DMS114 treated with DMSO at 0.1 percent for 48 hours (cell line): ENCODE results near the gene KRT10.

ENCODE experiments used
- DNase-seq: peaks from one replicate; lab custom pipeline; 2025; ENCODE audit not compliant: unreplicated experiment; lab: John Stamatoyannopoulos, UW

KRT10 gene

DNA sequence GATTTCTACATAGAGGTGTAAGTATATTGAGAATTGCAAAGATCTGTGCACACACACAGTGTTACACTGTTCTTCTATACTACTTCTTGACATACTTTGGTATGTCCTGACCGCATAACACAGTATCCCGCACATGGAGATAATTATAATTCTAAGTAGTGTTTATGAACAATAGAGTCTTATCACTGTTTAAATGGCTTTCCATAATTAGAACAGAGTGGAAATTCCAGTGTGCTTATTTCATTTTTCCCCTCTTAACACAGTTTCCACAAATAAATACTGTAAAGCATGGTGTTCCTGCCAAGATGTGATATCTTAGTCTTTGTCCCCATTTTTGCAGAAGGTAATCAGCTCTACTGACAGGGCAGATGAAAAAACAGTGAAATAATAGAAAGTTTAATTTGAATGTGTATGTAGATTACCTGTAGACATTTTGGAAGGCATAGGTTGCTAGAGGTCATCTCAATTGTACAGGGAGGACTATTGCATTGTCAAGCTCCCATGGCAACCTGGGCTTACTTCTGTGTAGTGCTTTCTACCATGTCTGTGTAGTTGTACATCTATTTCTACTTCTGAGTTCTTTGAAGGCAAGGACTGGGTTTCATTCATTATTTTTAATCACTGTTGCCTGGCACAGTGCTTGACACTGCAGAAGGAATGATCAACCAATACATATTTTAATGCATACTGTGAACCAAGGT, 12.5 kb downstream of the KRT10 start:
- no peak for DNase-seq

DNA sequence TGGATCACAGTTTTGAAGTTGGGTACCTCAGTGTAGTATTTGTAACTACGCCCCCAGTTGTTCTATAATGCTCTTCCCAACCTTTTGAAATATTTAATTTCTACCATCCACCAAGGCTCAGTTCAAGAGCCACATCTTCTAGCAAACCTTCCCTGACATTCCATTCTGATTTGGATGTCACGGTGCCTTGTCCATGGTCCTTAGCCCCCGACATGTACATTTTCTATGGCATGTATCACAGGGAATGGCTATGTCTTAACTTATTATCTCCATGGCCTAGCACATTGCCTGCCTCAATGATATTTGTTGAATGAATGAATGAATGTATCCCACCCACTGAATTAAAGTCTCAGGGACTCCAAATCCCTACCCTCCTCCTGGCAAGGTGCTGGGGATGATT, 16.3 kb downstream of the KRT10 start:
- no peak for DNase-seq

DNA sequence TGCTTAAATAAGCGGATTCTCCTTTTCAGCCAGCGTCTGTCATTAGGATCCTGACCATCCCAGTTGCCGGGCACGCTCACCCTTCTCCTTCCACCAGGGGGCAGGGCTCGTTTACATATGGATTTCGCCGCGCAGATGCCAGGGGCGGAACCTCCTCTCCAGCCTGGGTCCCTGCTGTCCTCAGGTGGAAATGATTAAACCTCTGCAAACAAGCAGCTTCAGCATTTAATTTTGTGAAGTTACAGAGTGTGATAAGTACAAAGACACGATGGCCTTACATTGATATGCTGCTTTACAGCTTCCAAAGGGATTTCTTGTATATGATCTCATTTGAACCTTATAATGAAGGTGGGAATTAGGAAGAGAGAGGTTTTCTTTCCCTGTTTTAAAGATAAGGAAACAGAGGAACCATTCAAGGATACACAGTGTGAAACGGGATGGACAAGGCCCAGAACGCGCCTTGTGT, 18.8 kb downstream of the KRT10 start:
- DNase-seq, result peak; percentile 69

GRCh38 chr17:40801157-40801556, 21.3 kb downstream of the KRT10 start:
- no peak for DNase-seq

DNA sequence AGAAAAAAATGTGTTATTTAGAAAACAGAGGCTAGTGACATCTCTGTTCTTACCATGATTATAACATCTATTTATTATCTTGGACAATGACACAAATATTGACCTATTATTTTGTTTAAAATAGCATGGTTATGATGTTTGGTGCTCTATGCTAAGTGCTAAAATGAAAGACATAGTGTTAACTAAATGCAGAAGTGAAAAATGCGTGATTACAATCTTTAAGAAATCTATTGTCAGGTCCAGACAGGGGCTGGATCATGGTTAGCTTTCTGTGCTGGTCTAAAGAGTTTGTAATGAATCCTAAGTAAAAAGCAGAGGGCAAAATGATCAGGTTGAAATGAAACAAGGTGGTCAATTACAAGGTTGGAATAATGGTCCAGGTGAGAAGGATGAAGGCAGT, 22.0 kb downstream of the KRT10 start:
- no peak for DNase-seq

GRCh38 chr17:40799859-40800258, 22.6 kb downstream of the KRT10 start, which contains the start of gene KRT28:
TSS of gene KRT28 (minus strand) at chr17:40799959. CDS start at chr17:40799893, 66 bp downstream.
- no peak for DNase-seq

DNA sequence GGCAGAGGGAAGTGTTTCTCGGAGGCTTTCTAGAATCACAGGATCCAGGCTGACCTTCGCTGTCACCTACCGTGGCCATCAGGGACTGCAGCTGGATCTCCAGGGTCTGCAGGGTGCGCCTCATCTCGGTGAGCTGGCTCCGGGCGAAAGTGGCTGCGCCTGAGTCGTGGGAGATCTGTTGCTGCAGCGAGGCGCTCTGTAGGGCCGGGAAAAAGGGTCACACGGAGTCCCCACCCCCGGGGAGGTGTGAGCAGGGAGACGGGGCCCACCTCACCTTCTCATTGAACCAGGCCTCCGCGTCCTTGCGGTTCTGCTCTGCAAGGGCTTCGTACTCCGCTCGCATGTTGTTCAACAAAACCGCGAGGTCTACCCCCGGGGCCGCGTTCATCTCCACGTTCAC, 25.6 kb downstream of the KRT10 start:
- no peak for DNase-seq

DNA sequence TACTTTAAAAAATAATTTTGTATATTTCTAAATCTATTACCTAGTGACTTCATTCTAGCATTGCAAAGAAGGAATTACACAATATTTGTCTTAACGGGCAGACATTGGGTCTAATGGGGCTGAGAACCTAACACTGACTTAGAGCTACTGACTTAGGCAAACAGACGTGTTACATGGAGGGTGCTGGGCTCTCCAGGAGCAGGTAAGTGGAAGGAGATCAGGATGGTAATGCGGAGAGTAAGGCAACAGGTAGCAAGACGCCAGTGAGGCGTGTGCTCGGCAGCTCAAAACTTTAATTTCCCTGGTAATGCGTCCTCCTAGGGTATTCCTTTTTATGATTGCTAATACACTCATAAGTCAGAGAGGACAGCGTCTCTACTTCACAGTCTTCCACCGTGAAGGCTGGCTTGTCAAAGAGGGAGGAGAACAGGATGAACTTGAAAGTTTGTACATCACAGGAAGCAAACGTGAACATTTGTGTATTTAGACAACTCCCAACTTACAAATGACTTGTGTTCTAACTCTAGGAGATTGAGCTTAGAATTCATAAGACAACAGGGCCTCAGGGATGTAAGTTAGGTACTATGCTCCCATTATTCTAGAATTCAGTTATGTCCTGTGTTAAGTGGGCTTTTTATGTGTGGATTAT, 27.3 kb downstream of the KRT10 start:
- DNase-seq, result no peak

- no peak for DNase-seq
These were observed 27.9 kb downstream of the KRT10 start for GRCh38 chr17:40794466-40794865.

- no peak for DNase-seq
These were observed 28.6 kb downstream of the KRT10 start for GRCh38 chr17:40793832-40794231.

DNA sequence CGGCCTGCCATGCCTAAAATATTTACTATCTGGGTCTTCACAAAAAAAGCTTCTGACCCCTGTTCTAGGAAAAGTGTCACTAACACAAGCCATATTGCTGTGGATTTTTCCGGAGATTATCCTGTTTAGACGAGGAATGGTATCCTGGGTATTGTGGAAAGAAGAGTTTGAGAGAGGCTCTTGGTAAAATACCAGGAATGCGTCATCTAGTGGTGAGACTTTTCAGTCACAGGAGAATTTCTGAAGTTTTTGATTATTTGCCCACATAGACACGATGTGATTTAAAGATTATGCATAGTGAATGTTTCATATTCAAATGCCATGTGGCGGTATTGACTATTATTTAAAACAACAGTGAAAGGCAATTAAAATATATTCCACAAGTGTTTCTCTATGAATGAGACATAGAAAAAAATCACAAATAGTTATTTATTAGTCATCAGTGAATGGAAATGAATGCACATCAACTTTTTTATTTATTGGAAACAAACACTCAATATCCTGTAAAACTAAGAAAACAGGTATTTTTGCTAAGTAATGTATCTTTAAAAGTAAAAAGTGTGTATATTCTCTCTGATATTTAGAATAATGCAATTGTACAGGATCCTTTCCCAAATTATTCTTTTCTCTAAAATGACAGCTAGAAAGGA, 30.5 kb downstream of the KRT10 start:
- DNase-seq, result peak; percentile 7

GRCh38 chr17:40791111-40791510, 31.3 kb downstream of the KRT10 start:
- no peak for DNase-seq

GRCh38 chr17:40782450-40782849, 40.0 kb downstream of the KRT10 start, which contains the start of gene KRT27:
TSS of gene KRT27 (minus strand) at chr17:40782550. CDS start at chr17:40782493, 57 bp downstream.
- DNase-seq, result no peak

DNA sequence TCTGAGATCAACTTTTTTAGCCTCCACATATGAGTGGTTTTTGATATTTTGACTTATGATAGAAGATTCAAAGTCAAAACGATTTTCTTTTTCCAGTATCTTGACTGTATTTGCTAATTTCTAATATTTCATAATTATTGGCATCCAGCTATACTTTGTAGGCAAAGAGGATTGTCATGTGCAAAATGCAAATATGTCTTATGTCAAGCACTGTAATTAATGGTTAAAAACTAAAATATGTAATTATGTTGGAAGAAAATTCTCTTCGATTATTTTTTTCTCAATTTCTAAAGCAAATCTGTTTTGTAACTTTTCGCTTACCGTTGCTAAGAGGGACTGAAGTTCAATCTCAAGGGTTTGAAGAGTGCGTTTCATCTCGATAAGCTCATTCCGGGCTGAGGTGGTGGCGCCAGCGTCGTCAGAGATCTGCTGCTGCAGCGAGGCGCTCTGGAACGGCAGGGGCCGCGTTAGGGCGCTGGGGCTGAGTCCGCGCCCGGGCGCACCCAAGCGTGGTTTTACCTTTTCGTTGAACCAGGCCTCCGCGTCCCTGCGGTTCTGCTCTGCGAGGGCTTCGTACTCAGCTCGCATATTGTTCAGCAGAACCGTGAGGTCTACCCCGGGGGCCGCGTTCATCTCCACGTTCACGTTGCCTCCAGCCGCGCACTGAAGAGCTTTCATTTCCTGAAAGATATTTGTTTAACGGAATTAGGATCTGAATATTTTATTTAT, 43.1 kb downstream of the KRT10 start:
- no peak for DNase-seq

GRCh38 chr17:40778461-40778860, 44.0 kb downstream of the KRT10 start:
- DNase-seq, result no peak

DNA sequence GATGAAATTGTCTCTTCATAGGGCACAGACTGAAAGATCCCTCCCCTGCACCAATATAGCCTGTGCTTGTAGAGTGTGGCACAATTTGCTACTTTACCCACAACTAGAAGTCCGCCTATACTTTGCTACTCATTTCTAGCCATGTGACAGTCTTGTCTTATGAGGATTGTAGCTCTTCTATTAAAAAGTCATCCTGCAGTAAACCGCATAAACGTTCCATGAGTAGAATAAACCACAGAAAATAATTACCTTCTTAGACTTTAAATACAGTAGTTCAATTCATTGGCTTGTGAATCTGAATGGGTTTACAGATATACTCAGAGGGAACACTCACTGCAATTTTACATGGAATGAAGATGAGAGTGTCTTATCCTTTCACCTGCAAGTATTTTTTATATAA, 44.4 kb downstream of the KRT10 start:
- DNase-seq, result no peak

DNA sequence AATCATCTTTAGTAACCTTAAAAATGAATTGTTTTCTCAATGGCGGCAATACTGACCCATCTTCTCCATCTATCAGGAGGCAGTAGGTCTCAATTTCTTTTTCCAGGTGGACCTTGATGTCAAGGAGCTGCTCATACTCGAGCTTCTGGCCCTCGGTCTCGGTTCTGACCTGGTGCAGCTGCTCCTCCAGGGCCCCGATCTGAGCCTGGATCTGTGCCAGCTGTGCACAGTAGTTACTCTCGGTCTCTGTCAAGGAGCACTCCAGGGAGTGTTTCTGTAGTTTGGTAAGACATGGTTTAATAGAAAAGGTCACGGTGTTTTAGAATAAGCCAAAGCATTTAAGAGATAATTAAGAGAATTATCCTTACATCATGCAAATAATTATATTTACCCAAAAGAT, 45.0 kb downstream of the KRT10 start:
- no peak for DNase-seq

- DNase-seq, result no peak
These were observed 46.5 kb downstream of the KRT10 start for GRCh38 chr17:40775945-40776344.

- no peak for DNase-seq
These were observed 50.3 kb downstream of the KRT10 start, which contains the start of gene KRT26 for GRCh38 chr17:40772101-40772500. TSS of gene KRT26 (minus strand) at chr17:40772201. CDS start at chr17:40772113, 88 bp downstream.
